Fibroblast of skin of right quadriceps (primary cell): ENCODE results near the gene TMC2.
A peak's percentile ranks its signal among the peaks of the same experiment; 100 is the strongest.

Experiments
- DNase-seq: peaks from one replicate; pipeline ENCODE4 v3.0.0-alpha.2; 2013

The TMC2 gene

DNA sequence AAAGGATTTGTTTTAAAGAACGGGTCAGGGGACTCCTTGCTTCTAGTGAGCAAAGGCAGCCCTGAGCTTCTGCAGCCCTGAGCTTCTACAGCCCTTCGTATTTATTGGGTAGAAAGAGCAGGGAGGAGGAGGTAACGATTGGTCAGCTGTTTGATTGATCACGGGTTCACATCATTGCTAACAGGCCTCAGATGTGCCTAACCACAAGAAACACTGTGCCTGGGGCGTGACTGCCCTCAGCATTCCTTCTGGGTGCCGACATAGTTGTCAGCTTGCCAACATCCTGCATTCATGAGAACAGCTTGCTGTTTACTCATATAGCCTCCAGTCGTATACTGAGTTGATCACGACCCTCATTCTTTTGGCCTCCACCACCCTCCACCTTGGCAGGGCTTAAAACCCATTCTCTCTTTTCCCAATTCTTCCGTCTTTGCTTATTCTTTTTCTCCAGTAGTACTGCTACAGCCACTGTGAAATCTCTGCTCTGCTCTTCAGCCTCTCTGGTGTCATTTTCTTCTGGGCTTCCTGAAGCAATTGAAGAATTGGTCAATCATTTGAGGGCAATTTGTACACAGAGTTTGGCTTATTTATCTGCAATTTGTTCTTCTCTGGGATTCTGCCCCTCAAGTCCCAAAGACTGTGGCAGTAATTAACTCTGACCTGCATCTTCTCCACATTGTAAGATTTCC is 90.6 kb downstream of the TMC2 start:
- DNase-seq: peak; percentile 60

GRCh38 chr20:2631228-2631627 is 94.9 kb downstream of the TMC2 start:
- DNase-seq: no peak

DNA sequence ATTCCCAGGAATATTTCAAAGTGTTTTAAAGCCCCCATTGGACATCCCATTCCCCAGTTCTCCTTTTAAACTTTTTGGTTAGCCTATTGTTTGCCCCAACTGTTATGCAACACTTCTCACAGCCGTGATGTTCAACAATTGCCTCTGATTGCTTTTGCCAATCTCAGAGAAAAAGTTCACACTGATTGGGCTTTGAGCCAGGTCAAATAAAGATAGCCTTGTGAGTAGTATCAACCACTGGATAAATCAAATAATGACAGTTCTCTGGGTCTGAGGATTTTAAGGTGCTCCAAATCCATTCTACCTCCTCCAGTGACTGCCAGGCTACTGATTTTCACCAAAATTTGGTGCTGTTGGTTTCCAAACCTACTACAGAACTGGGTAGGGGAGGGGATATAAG is 97.0 kb downstream of the TMC2 start:
- no peak for DNase-seq

GRCh38 chr20:2637246-2637645 is 100.9 kb downstream of the TMC2 start:
- no peak for DNase-seq

DNA sequence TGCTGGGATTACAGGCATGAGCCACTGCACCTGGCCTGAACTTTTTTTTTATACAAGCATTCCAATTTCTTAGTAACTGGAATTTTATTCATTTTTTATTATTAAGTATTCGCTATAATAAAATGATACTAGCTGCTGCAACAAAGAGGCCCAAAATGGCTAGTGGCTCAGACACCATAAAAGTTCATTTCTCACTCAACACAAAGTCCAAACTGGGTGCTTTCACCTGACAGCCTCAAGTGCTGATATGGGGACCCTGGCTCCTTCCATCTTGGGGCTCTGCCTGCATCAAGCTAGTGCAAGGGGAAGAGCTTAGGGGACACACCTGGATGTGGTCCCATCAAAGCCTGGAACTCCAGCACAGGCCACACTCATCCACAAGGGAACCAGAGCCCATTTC is 103.9 kb downstream of the TMC2 start:
- no peak for DNase-seq

GRCh38 chr20:2640899-2641298 is 104.5 kb downstream of the TMC2 start:
- no peak for DNase-seq

GRCh38 chr20:2643708-2644107 is 107.3 kb downstream of the TMC2 start:
- no peak for DNase-seq

DNA sequence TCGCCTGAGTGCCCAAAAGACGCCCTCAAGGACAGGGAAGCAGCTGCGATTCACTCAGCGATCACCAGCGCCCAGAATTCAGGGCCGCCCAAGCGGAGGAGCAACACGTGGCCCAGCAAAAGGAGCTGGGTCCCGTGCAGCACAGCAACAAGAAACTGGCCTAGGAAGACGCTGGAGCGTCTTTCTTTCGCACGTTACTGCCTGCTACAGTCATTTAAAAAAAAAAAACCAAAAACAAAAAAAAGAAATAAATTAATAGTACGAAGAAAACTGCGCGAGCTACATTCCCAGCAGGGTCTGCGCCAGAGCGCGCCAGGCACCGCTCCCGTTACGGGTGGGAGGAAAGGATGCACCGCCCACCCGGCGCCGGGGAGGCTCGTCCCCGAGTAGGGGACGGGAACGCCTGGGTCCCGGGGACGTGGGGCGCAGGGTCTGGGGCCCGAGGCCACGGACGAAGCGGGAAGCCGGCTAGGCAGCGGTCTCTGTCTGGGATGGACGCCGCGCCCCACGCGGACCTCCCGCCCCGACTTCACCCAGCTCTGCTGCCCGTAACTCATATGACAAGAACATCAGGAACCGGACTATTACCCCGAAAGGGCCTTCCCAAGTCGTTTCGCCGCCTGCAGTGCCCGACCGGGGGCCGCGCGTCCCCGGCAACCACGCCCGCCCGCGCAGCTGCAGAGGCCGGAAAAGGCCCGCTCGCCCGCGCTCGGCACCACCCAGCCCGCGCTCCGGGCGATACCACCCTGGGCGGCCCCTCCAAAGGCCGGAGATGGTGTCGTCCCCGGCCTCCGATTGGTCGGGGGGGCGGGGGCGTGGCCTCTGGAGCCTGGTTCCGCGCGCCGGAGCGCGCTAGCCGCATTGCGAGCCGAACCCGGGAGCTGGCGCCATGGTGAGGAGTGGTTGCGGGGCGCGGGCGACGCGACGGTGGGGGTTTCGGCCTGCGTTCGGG is 115.7 kb downstream of the TMC2 start, which contains the start of gene NOP56:
Gene NOP56 (plus strand): TSS at position 861 of the 952 bp plus-strand sequence. CDS start 29 bp downstream, at position 890.
- peak; percentile 93 for DNase-seq

DNA sequence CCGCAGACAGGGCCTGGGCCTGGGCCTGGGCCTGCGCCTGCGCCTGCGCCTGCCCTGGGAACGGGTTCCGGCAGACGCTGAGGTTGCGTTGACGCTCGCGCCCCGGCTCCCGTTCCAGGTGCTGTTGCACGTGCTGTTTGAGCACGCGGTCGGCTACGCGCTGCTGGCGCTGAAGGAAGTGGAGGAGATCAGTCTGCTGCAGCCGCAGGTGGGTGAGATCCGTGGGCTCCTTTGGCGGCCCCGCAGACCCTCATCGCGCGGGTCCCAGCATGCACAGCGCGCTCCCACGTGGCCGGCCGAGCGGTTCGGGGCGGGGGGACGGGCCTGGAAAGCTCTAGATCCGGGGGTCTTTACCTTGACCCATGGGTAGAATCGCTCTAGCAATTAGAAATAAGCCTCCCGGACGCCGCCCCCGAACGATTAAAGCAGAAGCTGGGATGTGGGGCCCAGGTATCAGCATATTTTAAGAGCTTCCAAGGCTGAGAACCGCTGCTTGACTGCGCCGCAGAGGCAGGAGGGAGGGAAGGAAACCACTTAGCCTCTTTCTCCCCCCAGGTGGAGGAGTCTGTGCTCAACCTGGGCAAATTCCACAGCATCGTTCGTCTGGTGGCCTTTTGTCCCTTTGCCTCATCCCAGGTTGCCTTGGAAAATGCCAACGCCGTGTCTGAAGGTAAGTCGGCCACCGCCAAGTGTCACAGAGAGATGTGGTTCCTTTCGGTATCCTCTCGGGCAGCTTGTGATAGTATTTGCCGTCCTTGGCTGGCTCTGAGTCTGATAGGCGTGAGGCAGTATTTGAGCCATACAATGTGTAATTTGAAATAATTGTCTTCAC is 116.6 kb downstream of the TMC2 start:
- no peak for DNase-seq

GRCh38 chr20:2653556-2654383 is 117.4 kb downstream of the TMC2 start:
- no peak for DNase-seq

DNA sequence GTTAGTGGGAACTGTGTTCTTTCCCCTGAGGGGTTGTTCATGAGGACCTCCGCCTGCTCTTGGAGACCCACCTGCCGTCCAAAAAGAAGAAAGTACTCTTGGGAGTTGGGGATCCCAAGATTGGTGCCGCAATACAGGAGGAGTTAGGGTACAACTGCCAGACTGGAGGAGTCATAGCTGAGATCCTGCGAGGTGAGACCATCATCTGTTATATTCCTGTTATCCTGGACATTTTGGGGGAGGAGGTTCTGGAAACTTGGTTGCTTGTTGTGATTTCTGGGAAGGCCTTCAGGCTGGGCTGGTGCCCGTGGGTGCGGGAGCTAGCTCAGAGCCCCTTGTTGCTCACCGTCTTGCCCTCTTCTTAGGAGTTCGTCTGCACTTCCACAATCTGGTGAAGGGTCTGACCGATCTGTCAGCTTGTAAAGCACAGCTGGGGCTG is 118.0 kb downstream of the TMC2 start:
- no peak for DNase-seq

DNA sequence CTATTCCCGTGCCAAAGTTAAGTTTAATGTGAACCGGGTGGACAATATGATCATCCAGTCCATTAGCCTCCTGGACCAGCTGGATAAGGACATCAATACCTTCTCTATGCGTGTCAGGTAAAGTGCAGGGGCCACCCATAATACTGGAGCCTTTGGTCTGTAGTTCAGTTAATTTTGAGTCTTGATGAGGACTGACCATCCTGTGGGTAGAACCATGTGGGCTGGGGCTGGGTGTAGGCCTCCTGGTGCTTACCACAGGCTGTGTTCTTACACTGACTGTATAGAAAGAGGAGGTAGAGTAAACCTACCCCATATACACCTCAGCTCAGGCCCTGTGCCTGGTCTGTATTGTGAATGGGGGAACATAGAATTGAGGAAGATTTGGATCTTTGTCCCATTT is 118.5 kb downstream of the TMC2 start:
- no peak for DNase-seq

DNA sequence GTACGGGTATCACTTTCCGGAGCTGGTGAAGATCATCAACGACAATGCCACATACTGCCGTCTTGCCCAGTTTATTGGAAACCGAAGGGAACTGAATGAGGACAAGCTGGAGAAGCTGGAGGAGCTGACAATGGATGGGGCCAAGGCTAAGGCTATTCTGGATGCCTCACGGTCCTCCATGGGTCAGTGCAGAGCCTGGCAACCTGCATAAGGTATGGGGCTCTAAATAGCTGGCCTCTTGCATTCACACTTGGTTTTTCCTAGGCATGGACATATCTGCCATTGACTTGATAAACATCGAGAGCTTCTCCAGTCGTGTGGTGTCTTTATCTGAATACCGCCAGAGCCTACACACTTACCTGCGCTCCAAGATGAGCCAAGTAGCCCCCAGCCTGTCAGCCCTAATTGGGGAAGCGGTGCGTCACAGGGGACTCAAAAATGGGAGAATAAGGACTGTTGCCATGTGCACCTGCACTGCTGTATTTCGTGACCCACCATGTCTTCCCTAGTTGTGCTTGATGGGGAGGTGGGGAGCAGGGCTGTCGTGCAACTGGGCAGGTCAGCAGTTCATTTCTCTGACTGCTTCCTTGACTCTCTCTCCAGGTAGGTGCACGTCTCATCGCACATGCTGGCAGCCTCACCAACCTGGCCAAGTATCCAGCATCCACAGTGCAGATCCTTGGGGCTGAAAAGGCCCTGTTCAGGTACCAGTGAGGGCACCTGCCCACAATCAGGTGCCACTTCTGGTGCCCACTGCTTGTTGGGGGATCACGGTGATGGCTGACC is 119.2 kb downstream of the TMC2 start:
- DNase-seq: no peak

DNA sequence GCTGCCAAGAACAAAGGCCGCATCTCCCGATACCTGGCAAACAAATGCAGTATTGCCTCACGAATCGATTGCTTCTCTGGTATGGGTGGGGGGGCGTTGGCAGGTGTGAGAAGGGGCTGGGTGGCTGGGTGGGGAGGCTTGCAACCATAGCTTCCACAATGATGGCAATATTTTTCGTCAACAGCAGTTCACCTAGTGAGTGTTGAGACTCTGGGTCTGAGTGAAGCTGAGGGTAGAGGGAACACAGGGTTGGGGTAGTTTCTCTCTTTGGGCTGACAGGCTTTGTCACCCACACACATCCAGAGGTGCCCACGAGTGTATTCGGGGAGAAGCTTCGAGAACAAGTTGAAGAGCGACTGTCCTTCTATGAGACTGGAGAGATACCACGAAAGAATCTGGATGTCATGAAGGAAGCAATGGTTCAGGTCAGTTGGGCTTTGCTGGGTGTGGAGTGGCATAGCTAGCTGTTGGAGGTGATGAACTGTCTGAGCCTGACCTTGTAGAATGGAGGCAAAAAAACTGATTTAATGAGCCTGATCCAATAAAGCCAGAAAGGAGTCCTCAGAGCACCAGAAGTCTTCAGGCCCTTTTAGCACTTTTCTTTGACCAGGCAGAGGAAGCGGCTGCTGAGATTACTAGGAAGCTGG is 120.2 kb downstream of the TMC2 start:
- no peak for DNase-seq

DNA sequence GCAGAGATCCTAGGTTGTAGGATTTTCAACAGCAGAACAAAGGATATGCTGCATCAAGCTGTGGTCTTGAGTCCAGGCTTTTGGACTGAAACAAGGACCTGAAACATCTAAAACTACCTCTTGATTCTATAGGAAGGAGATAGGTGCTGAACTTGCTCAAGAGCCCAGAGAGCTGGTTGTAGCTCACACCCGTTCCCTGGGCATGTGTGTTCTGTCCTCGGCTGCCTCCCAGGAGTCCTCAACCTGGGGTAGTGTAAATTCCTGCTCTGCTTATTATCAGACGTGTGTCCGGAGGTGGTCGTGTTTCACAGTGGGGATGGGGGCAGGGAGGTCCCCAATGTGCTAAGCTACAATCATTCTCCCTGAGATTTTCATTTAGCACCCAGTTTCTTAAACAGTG is 120.9 kb downstream of the TMC2 start:
- no peak for DNase-seq

DNA sequence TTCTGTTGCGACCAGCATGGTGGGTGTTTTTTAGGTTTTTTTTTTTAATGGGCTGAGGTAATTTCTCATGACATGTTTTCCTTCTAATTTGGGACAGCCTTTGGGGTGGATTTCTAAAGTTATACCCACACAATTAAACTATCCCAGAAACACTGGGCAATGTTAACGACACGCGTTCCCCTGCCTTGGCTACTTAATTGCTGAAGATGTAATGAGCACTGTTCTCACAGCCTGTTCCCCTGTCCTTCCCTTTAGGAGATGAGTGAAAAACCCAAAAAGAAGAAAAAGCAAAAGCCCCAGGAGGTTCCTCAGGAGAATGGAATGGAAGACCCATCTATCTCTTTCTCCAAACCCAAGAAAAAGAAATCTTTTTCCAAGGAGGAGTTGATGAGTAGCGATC is 121.3 kb downstream of the TMC2 start:
- DNase-seq: no peak

DNA sequence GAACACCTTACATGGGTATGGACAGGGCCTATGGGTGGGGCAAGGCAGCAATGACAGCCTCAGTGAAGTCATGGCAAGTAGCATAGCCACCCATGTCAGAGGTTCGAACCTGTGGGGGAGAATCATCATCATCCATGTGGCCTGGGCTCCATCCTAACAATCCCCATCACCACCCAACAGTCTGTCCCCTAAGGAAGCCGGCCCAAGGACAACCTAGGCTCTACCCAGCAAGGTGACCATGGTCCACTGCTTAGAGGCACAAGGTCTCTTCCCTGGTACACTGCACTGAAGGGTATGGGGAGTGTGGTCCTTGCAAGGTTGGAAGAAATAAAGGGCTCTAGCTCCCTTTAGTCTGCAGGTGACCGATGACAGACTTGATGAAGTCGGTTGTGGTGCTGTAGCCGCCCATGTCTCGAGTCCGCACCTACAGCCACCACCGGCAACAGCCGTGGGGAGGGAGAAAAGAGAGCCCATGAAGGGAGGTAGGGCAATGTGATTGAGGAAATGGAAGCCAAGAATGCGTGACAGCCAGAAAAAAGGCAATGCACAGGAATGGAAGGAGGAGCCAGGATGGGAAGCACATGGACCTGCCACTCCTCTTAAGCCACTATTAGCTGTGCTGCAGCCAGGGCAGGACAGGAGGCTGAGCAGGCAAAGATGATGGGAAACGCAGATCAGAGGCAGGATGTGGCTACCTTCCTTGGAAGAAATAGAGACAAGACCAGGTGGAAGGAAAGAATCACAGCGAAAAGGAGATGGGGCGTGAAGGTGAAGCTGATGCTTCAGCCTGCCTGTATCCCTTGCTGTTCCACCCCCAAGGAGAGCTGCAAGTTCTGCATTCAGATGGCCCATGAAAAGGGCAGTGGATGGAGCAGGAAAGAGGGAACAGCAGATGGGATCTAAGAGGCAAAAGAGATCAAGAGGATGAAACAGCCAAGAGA is 122.3 kb downstream of the TMC2 start:
- no peak for DNase-seq

GRCh38 chr20:2659547-2659946 is 123.2 kb downstream of the TMC2 start:
- no peak for DNase-seq

GRCh38 chr20:2663364-2663886 is 127.1 kb downstream of the TMC2 start:
- DNase-seq: no peak
